Anterior cingulate cortex (tissue), 58 donors: ENCODE results near the gene CALML5.

Experiments
- DNase-seq, 58 donors: peaks; one replicate each; lab custom pipeline; 2025; lab: John Stamatoyannopoulos, UW

The CALML5 gene

GRCh38 chr10:5468262-5469106 lies 30.9 kb downstream of the CALML5 start:
- DNase-seq: no peak

DNA sequence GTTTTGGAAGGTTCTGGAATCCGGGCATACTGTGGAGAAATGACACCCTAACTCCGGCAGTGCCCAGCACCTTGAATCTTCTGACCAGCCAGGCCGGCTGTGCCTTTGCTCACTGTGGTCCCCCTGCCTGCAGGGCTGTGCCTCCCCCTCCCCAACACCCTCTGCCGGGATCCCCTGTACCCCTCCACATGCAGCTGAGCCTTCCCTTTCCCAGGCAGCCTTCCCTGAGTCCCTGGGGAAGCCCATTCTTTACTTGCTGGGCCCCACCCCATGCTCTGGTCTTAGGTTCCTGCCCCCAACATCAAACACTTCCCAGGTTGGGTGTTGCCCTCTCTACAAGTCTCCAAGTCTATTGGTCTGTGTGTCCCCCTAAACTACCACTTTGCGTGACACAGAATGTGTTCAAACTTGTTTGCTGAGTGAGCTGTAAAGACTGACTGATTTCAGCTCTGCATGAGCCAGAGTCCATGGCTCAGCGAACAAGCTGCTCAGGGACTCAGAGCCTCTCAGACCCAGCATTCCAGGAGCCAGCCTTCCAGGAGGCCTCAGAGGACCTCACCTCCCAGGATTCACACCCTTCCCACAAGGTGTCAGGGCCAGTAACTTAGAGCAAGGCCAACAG lies 31.6 kb downstream of the CALML5 start:
- no peak for DNase-seq

DNA sequence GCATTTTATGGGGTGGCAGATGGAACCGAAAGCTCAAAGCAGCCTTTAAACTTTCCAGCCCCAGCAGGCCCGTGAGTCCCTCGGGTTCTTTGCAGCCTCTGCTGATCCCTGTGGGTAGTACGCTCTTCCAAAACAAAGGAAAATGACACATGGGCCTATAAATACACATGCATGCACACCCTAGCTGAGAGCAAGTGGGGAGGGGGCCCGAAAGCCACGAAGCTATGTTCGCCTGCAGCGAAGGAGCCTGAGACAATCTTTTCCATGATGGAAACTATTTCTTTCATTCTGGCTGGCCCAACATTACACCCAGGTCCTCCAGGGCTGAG lies 32.2 kb downstream of the CALML5 start:
- no peak for DNase-seq

DNA sequence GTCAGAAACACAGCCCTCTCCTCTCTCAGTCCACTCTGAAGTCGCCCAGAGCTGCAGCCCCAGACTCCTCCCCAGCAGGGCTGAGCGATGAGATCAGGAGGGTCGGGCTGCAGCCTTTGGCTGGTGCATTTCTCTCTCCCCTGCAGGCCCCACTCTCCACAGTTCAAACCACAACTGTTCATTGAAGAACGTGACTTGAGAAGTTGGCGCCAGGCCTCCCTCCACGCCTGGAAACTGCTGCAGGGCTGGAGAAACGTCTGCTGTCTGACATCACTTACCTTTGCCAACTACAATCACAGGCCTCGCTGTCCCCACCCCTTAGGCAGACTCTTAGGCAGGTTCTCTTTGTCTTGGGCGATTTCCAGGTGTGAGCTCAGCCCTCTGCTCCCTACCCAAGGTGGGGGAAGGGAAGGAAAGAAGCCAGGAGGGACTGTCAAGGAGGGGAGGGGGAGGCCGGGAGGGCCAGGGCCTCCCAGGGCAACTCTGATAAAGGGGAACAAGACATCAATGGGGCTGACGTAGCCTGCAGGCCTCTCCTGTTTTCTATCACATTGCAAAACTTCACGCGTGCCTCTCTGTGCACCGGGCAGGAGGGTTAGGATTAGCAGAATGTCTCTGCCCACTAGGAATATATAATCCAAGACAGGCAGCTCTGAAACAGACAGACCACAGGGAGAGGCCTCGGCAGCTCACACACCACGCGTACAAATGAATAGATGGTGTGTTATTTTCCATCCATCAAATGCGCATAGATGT lies 32.7 kb downstream of the CALML5 start:
- DNase-seq: no peak

- DNase-seq: no peak
These were observed 33.4 kb downstream of the CALML5 start for GRCh38 chr10:5465976-5466450.

DNA sequence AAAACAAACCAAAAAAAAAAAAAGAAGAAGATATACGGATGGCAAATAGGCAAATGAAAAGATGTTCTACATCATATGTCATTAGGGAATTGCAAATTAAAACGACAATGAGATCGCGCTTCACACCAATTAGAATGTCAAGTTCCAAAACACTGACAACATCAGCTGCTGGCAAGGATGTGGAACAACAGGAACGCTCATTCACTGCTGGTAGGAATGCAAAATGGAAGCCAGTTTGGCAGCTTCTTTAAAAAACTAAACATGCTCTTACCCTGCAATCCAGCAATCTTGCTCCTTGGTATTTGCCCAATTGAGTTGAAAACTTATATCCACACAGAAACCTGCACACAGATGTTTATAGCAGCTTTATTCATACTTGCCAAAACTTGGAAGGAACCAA lies 34.8 kb downstream of the CALML5 start:
- DNase-seq: no peak

DNA sequence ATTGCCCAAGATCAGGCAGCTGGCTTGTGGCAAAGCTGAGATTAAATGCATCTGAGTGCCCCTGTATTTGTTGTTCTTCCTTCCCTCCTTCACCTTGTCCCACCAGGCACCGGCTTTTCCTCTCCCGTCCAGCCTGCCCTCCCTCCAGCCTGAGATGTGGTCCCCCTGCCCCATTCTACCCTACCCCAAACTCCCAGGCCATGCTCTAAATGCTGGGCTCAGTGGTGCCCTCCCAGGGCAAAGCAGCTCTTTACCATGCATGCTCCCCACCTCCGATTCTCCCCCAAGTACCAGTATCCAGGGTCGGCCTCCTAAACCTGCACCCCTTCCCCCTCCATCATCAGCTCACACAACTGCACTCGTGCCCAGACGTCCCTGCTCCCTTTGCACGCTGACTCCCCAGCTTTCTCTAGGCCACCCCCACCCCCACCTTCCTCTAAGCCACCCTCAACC lies 36.5 kb downstream of the CALML5 start:
- DNase-seq: no peak

GRCh38 chr10:5461914-5462840 lies 37.2 kb downstream of the CALML5 start:
- DNase-seq: no peak

DNA sequence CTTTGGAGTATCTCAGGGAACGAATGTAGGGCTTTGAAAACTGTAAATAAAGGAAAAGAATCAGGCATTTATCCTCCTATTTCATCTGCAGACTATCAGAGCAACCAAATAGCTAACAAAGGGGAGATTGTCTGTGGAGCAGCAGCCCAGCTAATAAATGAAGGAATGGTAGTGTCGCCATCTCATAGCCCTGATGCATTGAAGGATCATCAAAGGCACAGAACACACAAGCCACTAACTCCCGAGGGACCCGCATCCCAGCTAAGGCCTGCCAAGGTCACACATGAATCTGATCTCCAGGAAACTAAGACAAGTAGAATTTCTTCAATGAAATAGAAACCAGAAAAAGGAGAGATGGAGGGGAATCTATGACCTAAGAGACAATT lies 38.2 kb downstream of the CALML5 start:
- DNase-seq: peak in 2 of 58 donors; percentile 4 to 14

DNA sequence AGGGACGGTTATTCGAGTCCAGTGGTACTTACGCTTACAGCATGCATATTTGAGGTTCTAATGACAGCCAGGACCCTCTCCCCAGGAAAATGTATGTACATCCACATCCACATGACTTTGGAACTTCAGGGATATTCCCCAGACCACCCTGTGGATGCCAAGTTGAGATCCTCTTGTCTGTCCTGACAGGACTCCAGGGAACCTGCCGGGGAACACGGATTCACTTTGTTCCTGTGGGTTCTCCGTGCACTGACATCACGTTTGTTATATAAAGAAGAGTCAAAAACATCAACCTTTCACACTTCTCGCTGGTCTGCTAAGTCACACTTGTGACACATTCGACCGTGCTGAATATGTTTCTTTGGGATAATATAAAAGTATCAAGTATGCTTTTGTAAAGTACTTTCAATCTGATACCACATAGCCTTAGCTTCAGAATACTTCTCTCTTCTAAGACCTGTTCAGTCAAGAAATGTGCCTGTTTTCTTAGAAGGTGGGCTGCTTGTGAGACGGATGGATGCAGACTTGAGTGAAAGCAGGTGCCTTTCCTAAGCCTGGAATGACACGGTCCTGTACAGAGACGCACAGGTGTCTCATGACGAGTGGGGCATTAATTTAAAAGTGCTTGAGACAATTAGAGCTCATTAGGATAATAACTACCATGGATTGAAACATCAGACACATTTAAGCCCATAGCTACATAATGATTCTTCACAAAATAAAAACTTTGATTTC lies 38.7 kb downstream of the CALML5 start:
- no peak for DNase-seq

- no peak for DNase-seq
These were observed 40.2 kb downstream of the CALML5 start for GRCh38 chr10:5458949-5459747.

GRCh38 chr10:5458425-5458824 lies 40.9 kb downstream of the CALML5 start:
- no peak for DNase-seq

DNA sequence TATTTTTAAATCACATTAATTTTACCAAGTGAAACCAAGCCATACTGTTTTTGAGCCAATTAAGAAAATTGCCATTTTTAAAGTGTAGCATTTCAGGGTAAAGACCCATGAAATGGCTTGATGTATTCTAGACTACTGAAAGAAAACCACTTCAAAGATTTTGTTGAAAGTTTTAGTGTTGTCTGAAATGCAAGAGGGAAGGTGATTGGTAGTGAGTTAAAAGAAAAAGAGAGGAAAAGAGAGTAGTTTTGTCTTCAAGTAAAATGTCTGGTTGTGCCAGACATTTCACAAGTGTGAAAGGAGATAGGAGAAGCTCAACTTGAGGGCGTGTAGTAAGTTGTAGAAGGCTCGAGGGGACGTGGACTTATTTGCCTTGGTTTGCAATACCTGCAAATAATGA lies 41.6 kb downstream of the CALML5 start:
- DNase-seq: no peak

DNA sequence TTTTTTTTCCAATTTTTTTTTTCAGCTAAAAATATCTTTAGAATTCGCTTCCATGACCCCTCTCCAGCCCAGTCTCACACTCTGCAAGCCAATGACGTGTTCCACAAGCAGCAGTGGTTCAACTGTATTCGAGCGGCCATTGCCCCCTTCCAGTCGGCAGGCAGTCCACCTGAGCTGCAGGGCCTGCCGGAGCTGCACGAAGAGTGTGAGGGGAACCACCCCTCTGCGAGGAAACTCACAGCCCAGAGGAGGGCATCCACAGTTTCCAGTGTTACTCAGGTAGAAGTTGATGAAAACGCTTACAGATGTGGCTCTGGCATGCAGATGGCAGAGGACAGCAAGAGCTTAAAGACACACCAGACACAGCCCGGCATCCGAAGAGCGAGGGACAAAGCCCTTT lies 42.8 kb downstream of the CALML5 start:
- no peak for DNase-seq

- no peak for DNase-seq
These were observed 45.5 kb downstream of the CALML5 start for GRCh38 chr10:5453749-5454489.

GRCh38 chr10:5450605-5451384 lies 48.6 kb downstream of the CALML5 start:
- DNase-seq: no peak

DNA sequence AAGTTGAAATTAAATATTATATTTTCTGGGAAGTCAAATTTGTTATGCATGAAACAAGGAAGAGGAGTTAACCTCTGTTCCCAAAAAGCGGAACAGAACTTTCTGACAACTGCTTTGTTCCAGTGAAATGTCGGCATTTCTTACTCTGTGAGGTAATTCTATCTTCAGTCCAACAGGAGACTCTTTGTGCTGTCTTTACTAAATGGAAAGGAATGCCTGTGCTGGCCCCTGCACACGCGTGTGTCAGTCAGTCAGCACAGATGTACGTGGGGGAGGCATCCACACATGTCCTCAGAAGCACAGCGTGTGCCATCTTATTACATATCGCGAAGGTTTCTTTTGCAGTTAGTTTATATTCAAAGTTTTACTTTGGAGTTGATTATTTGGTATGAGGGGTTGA lies 49.5 kb downstream of the CALML5 start:
- DNase-seq: no peak
